HG03025 (cell line): ENCODE data around the gene SAMD11.
A peak's percentile ranks its signal among the peaks of the same experiment; 100 is the strongest.

Experiments used
- ATAC-seq: cut with Tn5 transposase; IDR thresholded peaks from one replicate; pipeline ENCODE4 v1.9.1; 2021; ENCODE audit warnings: mild to moderate bottlenecking, moderate library complexity; ENCODE audit not compliant: unreplicated experiment, low FRiP score

The SAMD11 gene

DNA sequence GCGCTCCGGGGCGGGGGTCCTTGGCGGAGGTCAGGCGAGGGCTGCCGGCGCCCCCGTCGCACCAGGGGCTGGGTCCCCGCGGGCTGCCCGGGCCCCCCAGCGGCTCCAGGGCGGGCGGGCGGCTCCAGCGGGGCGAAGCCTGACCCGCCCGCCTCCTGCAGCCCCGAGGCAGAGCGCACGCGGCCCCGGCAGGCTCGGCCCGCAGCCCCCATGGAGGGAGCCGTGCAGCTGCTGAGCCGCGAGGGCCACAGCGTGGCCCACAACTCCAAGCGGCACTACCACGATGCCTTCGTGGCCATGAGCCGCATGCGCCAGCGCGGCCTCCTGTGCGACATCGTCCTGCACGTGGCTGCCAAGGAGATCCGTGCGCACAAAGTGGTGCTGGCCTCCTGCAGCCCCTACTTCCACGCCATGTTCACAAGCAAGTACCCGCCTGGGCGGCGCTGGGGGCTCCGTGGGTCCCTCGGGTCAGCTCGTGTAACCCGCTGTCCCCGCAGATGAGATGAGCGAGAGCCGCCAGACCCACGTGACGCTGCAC, 37.5 kb downstream of the SAMD11 start:
- ATAC-seq, result no peak

DNA sequence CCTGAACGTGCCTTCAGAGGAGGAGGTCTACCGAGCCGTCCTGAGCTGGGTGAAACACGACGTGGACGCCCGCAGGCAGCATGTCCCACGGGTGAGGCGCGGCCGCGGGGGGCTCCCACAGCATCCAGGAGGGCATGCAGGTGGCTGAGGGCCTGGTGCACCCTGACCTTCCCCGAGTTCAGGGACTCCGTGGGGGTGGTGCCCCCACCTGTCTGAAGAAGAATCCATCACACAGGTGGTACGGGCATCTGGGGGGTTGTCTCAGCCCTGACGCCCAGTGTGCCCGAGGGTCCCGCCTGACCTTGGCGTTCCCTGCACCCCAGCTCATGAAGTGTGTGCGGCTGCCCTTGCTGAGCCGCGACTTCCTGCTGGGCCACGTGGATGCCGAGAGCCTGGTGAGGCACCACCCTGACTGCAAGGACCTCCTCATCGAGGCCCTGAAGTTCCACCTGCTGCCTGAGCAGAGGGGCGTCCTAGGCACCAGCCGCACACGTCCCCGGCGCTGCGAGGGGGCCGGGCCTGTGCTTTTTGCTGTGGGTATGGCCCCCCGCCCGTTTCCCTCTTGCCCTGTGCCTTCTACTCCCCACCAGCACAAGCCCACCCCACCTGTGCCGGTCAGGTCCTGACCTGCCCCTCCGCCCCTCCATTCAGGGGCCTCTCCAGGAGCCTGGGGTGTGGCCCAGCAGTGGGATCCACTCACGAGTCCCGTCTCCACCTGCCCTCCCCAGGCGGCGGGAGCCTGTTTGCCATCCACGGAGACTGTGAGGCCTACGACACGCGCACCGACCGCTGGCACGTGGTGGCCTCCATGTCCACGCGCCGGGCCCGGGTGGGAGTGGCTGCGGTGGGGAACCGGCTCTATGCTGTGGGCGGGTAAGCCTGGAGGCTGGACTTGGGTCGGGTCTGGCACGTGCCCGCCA, 38.9 kb downstream of the SAMD11 start:
- no peak for ATAC-seq

DNA sequence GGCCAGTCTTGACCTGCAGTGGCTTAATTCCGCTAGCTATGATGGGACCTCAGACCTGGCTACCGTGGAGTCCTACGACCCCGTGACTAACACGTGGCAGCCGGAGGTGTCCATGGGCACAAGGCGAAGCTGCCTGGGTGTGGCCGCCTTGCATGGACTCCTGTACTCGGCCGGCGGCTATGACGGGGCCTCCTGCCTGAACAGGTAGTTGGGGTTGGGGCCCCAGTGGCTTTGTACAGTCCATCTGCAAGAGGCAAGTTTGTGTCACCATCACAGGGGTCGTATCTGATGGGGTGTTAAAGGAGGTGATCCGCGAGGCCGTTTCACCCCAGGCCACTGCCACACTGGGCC, 39.6 kb downstream of the SAMD11 start:
- ATAC-seq, result no peak

DNA sequence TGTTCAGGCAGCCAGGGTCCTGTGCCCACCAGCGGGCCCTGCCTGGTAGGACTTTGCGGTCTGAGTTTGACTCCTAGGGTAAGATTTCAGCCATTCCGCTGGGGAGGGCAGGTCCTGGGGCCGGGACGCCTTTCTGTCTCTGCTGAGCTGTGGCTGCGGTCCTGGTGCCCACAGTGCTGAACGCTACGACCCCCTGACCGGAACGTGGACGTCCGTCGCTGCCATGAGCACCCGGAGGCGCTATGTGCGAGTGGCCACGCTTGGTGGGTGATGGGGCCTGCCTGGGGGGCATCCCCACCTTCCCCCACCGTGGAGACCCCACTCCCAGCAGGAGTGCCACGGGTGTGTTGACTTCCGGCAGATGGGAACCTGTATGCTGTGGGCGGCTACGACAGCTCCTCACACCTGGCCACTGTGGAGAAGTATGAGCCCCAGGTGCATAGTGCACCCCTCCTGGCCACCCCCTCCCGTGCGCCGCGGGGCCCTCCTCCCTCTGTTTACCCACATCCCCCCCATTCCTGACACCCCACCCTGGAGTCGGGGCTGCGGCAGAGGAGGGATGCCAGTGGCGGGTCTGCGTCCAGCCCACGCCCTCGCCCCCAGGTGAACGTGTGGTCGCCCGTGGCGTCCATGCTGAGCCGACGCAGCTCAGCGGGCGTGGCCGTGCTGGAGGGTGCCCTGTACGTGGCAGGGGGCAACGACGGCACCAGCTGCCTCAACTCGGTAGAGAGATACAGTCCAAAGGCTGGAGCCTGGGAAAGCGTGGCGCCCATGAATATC, 40.2 kb downstream of the SAMD11 start:
- no peak for ATAC-seq

DNA sequence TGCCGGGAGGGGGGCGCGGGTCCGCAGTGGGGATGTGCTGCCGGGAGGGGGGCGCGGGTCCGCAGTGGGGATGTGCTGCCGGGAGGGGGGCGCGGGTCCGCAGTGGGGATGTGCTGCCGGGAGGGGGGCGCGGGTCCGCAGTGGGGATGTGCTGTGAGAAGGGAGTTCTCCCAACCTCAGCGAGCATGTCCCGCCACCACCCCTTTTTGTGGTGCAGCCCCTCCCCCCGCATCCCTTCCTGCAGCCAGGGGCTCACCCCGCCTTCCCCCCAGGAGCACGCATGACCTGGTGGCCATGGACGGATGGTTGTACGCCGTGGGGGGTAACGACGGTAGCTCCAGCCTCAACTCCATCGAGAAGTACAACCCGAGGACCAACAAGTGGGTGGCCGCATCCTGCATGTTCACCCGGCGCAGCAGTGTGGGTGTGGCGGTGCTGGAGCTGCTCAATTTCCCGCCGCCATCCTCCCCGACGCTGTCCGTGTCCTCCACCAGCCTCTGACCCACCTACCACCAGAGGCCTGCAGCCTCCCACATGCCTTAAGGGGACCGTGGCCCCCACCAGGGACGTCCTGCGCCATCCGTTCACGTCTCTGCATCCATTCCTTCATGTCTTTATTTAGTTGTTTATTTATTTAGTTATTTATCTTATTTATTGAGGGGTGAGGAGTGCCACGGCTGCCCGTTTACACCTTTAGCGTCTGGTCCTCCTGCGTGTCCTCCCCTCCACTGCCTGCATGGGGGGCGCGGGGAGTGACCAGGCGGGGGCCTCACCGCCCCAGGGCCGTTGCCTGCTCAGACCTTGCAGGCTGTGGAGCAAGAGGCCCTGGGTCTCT, 41.2 kb downstream of the SAMD11 start:
- ATAC-seq, result no peak

DNA sequence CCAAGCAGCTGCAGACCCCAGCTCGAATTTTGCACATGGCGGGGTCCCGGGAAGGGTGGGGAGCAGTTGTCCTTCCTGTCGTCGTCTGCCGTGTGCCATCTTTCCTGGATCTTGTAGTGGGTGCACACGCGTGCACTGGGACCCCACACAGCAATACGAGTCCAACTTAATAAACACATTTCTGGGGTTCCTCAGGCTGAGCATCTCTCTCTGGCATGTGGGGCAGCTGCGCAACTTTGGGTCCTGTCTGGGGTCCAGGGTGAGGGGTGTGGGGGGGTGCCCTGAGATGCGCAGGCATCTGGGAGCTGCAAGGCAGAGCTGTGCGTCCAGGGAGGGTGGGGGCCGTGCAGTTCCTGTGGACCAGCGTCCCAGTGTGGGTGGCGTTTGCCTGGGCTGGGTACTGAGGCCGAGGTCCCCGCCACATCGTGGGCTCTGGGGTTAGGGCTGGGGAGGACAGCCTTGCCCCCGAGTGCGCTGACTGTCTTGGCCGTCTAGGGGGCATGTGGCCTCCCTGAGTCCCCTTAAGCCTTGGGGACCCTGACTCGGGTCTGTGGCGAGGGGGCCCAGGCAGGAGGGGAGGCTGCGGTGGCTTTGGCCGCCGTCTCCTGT, 41.9 kb downstream of the SAMD11 start:
- no peak for ATAC-seq

DNA sequence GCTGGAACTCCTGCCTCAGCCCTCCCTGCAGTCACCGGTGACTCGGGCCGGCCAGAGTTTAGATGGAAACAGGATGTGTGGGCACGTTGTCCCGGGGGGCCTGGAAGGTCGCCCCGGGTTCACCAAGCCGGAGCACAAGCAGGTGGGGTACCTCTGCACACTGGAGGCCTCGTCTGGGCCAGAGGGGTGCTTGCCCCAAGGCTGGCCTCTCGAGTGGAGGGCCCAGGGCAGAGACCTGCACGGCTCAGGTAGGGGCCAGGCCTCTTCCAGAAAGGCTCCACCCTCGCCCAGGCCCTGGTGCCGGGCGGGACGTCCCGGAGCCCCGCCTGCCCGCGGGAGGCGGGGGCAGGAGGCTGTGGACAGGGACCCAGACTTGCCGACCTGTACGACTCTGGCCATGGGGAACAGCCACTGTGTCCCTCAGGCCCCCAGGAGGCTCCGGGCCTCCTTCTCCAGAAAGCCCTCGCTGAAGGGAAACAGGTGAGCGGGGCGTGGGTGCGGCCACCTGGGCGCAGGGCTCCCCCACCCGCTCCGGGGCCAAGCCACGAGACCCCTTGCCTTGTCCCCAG, 42.5 kb downstream of the SAMD11 start, which contains the start of gene PLEKHN1:
Gene PLEKHN1, plus strand, starts transcription at position 348 of the 569 bp plus-strand sequence. Its CDS starts 50 bp downstream, at position 398.
- ATAC-seq, result no peak

DNA sequence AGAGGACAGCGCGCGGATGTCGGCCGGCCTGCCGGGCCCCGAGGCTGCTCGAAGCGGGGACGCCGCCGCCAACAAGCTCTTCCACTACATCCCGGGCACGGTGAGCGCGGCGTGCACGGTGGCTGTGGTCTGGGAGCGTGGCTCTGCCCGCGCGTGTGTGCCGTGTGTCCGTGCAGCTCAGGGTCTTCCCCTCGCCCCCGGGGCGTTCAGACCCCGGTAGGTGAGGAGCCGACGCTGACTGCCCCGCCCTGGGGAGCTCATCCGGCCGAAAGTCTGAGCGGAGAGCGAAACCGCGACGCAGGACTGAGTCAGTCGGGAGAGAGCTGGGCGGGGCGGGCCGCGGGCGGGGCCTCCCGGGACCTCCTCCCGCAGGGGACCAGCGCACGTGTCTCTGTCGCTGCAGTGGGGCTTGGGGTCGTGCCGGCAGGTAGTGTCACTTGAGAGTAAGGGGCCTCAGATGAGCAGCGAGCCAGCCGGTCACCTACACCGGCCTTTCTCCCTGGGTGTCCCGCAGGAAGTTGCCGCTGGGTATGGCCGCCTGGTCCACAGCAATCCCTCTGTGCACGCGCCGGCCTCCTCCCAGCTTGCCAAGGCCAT, 43.1 kb downstream of the SAMD11 start:
- ATAC-seq, result peak; percentile 51

DNA sequence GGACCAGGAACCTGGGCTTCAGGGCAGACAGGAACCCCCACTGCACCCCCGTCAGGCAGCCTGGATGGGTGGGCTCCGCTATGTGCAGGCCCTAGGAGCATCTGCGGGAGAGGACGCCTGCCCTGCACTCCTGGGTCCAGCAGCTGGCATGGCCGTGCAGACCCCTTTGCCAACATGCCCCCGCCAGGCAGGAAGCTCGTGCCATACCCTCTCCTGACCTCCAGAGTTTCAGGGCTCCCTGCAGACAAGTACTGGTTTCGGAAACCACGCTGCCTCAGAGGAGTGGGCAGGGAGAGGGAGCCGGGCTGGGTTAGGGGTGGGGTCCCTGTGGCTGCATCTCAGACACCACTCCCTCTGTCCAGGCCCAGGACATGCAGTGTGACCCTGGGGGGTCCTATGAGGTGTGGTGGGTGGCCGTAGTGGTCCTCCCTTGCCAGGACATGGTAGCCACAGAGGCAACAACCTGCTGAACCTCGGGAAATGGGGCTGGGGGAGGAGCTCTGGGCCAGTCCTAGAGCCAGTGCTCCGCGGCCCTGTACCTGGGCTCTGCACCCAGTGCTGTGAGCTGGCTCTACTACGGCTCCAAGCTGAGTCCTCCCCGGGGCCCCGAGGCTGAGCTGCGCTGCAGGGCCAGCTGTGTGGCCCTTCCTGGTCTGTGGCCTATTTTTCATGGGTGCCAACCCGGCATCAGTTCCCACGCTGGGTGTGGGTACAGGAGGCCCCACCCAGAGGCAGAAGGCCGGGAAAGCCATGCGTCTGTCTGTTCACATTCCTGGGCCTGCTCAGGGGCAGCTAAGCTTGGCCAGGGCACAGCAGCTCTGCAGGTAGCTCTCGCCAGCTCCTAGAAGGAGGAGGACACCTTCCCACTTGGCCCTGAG, 44.0 kb downstream of the SAMD11 start:
- ATAC-seq, result no peak

DNA sequence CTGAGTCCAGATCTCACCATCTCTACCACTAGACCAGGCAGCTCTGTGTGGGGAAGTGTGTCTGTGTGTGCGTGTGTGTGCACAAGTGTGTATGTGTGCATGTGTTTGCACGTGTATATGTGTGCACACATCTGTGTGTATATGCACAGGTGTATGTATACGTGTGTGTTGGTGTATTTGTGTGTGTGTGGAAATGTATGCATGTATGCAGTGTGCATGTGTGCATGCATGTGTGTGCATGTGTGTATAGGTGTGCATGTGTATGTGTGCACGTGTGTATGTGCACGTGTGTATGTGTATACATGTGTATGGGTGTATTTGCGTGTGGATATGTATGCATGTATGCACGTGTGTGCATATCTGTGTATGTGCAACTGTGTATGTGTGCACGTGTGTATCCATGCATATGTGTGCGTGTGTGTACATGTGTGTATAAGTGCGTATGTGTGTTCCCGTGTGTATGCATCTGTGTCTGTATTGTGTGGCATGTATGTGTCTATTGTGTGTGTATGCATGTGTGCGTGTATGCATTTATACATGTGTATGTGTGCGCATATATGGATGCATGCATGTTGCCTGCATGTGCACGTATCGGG, 45.6 kb downstream of the SAMD11 start:
- ATAC-seq, result no peak

DNA sequence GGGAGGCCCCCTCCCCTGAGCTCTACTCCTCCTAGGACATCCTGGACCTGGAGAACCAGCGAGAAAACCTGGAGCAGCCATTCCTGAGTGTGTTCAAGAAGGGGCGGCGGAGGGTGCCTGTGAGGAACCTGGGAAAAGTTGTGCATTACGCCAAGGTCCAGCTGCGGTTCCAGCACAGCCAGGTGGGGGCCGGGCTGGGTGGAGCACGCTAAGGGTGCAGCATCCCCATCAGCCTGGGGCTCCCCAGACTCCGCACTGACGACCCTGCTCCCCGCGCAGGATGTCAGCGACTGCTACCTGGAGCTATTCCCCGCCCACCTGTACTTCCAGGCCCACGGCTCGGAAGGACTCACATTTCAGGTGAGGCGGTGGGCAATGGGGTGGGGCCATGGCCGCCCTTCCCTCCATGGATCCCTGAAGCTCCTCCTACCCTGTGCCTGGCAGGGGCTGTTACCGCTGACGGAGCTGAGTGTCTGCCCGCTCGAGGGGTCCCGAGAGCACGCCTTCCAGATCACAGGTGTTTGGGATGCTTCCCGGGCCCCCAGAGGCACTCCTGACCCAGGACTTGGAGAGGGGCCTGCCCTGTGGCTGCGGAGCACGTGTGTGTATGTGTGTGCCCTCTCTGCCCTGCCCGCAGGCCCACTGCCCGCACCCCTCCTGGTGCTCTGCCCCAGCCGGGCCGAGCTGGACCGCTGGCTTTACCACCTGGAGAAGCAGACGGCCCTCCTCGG, 46.7 kb downstream of the SAMD11 start:
- no peak for ATAC-seq

DNA sequence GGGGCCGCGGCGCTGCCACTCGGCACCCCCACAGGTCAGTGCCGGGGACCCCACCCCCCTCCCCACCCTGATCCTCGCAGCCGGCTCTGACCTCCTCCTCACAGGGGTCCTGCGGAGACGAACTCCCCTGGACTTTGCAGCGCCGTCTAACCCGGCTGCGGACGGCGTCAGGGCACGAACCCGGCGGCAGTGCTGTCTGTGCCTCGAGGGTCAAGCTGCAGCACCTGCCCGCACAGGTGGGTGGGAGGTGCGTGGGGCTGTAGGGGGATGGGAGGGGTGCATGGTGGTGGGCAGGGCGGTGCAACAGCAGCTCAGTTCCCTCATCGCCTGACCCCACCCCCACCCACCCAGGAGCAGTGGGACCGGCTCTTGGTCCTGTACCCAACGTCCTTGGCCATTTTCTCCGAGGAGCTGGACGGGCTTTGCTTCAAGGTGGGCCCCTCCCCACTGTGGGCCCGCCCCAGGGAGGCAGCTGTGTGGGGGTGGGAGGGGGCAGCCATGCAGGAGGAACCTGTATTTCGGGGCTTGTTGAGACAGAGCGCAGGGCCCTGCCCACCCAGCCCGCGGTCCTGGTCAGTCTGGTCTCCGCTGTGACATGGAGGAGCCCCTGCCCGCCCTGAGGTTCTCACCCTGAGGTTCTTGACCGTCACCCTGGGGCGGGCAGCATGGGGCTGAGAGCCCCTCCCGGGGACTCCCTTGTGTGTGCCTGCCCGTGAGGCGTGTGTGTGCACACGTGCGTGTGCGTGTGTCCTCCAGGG, 47.4 kb downstream of the SAMD11 start:
- no peak for ATAC-seq

DNA sequence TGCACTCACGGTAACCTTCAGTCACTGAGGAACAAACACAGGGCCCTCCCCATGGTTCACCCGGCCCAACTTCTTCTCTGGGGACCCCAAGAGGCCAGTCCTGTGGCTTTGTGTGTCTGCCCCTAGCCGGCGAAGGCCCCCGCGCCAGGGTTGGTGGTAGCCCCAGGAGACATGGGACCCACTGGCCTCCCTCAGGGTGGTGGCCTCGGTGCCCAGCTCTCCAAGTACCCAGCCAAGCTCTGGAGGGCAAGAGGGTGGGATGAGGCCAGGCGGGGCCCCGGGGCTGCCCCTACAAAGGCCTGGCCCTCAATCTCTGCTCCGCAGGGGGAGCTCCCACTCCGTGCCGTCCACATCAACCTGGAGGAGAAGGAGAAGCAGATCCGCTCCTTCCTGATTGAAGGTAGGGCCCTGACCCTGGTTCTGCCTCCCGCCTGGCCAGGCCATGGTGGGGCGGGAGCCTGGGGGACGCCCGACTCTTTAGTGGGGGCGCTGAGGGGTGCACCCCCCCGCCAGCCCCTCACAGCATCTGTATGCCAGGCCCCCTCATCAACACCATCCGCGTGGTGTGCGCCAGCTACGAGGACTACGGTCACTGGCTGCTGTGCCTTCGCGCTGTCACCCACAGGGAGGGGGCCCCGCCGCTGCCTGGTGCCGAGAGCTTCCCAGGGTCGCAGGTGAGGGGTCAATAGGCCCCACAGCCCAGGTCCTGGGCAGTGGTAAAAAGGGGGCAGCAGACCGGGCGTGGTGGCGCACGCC, 48.2 kb downstream of the SAMD11 start:
- ATAC-seq, result no peak

DNA sequence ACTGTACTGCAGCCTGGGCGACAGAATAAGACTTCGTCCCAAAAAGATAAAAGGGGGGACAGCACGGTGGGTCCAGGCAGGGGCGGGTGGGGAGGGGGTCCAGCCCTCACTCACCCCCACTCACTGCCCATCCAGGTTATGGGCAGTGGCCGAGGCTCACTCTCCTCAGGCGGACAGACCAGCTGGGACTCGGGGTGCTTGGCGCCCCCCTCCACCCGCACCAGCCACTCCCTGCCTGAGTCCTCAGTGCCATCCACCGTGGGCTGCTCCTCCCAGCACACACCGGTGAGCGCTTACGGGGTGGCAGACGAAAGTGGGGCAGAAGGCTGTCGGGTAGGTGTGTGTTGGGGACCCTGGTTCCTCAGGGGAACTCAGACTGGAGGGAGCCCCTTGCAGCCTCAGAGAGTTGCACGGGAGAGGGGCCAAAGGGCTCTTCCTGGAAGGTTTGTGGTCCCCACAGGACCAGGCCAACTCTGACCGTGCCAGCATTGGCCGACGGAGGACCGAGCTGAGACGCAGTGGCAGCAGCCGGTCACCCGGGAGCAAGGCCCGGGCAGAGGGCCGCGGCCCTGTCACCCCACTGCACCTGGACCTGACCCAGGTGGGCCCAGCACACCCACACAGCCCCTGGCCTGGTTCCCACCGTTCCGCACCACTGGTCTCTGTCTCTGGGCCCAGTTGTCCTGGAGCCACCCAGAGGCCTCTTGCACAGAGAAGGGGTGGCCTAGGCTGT, 49.2 kb downstream of the SAMD11 start:
- ATAC-seq, result no peak
